Spleen (tissue), 11 donors: ENCODE results near the gene P4HB. TPM values are rescaled to one million over a fixed set of nuclear protein-coding genes. Genes with fewer than 3 reads are reported as not detected.

Source experiments
- DNase-seq: peaks from one replicate; pipeline ENCODE4 v3.0.0-alpha.2; 2020
- H3K27ac ChIP-seq, 8 donors: fragments of 200-600 bp; sonication (generic) in 7 of 8; 1 replicate in 4 of 8; 2 replicates in 4 of 8; pipeline versions ENCODE4 v1.5.0 to v1.8.0; 2016 to 2021; ENCODE audit warnings: inconsistent platforms in 4 of 8, mild to moderate bottlenecking in 4 of 8, moderate library complexity in 1 of 8
- H3K27me3 ChIP-seq, 7 donors: fragments of 200-600 bp; sonication (generic) in 6 of 7; replicated peaks in 1 of 7; 1 replicate in 4 of 7; 2 replicates in 3 of 7; pipeline versions ENCODE4 v1.5.0 to v1.8.0; 2016 to 2021; ENCODE audit warnings: inconsistent platforms in 3 of 7, mild to moderate bottlenecking in 1 of 7
- H3K36me3 ChIP-seq, 6 donors: fragments of 200-600 bp; sonication (generic) in 5 of 6; 1 replicate in 4 of 6; 2 replicates in 2 of 6; pipeline versions ENCODE4 v1.5.0 to v1.8.0; 2016 to 2021; ENCODE audit warnings: inconsistent platforms in 2 of 6
- H3K4me1 ChIP-seq, 6 donors: fragments of 200-600 bp; sonication (generic) in 5 of 6; 1 replicate in 3 of 6; 2 replicates in 3 of 6; pipeline versions ENCODE4 v1.5.0 to v1.8.0; 2016 to 2021; ENCODE audit warnings: inconsistent platforms in 3 of 6
- H3K4me3 ChIP-seq, 8 donors: fragments of 200-600 bp; sonication (generic) in 7 of 8; 1 replicate in 4 of 8; 2 replicates in 4 of 8; pipeline versions ENCODE4 v1.5.0 to v1.8.0; 2016 to 2021; ENCODE audit warnings: inconsistent platforms in 4 of 8, mild to moderate bottlenecking in 4 of 8, moderate library complexity in 2 of 8
- H3K9me3 ChIP-seq, 8 donors: fragments of 200-600 bp; sonication (generic) in 7 of 8; 1 replicate in 4 of 8; 2 replicates in 4 of 8; pipeline versions ENCODE4 v1.5.0 to v1.8.0; 2016 to 2021; ENCODE audit warnings: inconsistent platforms in 4 of 8
- POLR2A ChIP-seq, 3 donors: fragments of 450-650 bp; IDR thresholded peaks; one replicate each; pipeline ENCODE4 v1.5.1; 2017; ENCODE audit warnings: antibody characterized with exemption in 3 of 3, mild to moderate bottlenecking in 1 of 3
- POLR2AphosphoS5 ChIP-seq, 3 donors: sonication (generic); formaldehyde crosslinking; IDR thresholded peaks; one replicate each; pipeline ENCODE4 v1.5.1; 2017; ENCODE audit warnings: antibody characterized with exemption in 3 of 3
- WGBS, 5 donors: extraction: QIAGEN DNeasy Blood & Tissue Kit in 3 of 5; methylation state at CpG; one replicate each; pipeline versions ENCODE4 v1.1.5 to v1.1.7; 2013 to 2018; 5-methylcytosine and 5-hydroxymethylcytosine counted together
- intact Hi-C: fragments of 100-400 bp; cut with DNase I; formaldehyde crosslinking; loops from one replicate; pipeline ENCODE4 v1.15.0; 2023; ENCODE audit warnings: low total_unique reads
- polyA plus RNA-seq, 3 donors: library from polyadenylated mRNA; stranded (reverse); fragments of 200-250 nt; gene quantifications; one replicate each; pipeline ENCODE4 v1.2.1, GENCODE V29; 2013
- total RNA-seq, 7 donors: library from RNA; depleted of rRNA in 3 of 7; stranded (reverse); fragments of >200 nt in 3 of 7; fragmentation: NEBNext Ultra II Directional in 4 of 7; extraction: Animal tissue kit (Norgen Biotek cat#: 25700) in 4 of 7; gene quantifications; one replicate each; pipeline versions ENCODE4 v1.1.0 to v1.2.1, GENCODE V29; 2016 to 2021
- TF ChIP-seq, protein P1 (sequence below), 11 experiments: fragments of 200-600 bp in 7 of 11; fragments of 450-650 bp in 4 of 11; sonication (generic) in 4 of 11; IDR thresholded peaks in 8 of 11; conservative IDR thresholded peaks in 3 of 11; 1 replicate in 7 of 11; 2 replicates in 4 of 11; pipeline versions ENCODE4 v1.4.0 to v1.8.0; 2016 to 2021; ENCODE audit warnings: antibody characterized with exemption in 11 of 11, inconsistent platforms in 4 of 11, mild to moderate bottlenecking in 1 of 11
- donor health status: healthy with polysubstance abuse.
- donor health status: DM: no; HTN: no; CAD: no; lungs with moderate emphysema.
- donor health status: DM: no; HTN: no; CAD: no.
- donor health status: Bipolar disorder and iron deficiency.
- donor health status: healthy.
- donor health status: DM: no; HTN: no; CAD: no.
- donor health status: DM: yes; HTN: yes; CAD: no.

P4HB gene
- total and polyA plus RNA-seq, 10 donors = 161 to 1,208 (median 646) TPM

DNA sequence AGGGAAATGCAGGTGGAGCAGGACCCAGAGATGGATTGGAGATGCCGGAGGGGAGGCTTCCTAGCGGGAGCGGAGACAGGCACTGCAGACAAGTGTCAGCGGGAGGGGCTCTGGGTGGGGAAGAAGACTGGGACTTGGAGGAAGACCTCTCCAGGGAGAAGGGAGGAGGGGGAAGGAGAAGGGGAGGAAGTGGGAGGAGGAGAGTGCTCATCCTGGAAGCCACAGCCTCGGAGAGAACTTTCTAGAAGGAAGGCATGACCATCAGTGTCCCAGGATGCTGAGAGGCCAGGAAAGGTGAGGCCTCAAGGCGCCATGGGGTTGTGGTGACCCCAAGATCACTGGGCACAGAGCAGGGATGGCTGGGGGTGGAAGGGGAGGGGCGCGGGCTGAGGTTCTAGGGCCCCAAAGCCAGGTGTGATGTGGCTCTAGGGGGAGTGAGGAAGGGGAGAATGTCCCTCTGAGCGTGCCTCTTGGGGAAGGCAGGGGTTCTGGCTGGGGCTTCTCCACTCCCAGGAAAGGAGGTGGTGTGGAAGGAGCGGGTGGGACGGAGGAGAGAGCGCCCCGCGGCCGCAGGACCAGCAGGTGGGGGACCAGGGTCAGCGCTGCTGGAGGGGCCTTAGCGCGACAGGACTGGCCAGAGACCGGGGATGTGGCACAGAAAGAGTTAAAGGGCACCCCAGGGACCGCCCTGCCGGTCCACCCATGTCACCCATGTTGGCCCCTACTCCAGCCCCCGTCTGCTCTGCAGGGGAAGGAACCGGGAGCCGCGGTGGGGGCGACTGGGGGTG lies 57.3 kb downstream of the P4HB start:
- DNase-seq = no peak
- peaks cover 0 to 89% (median 70%) of the 10 kb centered on the region in 7 donors for H3K27me3 ChIP-seq
- intact Hi-C loops = no loop called here

DNA sequence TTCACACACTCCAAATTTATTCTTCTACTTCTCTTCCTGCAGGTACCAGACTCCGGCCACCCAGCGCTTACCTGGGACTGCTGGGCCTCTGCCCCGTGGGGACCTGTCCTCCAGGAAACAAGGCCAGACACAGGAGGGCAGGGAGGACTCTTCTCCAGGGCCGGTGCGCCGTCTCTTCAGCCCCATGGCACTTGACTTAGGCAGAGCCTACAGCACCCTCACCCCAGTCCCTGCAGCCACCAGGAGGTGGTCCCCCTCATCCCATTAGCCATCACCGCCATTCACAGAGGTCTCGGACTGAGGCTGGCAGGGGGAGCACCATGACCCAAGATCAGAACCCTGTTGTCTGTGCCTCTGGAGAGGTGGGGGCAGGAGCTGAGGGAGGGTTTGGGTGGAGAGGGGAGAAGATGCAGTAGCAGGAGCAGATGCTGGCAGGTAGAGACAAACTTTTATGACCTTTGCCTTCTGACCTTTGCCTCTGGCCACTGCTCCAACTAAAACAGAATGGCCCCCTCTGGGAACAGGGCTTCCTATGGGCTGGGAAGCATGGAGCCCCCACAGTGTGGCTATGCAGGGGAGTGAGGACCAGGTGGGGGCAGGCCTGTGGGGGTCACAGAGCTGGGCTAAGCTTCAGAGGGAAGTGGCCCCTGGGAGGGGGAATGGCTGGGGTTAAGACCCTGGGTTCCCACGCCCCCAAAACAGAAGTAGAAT lies 58.1 kb downstream of the P4HB start:
- no peak for DNase-seq
- WGBS, 5 donors = 79 to 82% (median 80%) methylated on average over 7 to 9 of the region's 9 CpGs
- no peak for TF ChIP-seq POLR2AphosphoS5 (IDR thresholded peaks at IDR 0.05)
- TF ChIP-seq, protein P1, sequence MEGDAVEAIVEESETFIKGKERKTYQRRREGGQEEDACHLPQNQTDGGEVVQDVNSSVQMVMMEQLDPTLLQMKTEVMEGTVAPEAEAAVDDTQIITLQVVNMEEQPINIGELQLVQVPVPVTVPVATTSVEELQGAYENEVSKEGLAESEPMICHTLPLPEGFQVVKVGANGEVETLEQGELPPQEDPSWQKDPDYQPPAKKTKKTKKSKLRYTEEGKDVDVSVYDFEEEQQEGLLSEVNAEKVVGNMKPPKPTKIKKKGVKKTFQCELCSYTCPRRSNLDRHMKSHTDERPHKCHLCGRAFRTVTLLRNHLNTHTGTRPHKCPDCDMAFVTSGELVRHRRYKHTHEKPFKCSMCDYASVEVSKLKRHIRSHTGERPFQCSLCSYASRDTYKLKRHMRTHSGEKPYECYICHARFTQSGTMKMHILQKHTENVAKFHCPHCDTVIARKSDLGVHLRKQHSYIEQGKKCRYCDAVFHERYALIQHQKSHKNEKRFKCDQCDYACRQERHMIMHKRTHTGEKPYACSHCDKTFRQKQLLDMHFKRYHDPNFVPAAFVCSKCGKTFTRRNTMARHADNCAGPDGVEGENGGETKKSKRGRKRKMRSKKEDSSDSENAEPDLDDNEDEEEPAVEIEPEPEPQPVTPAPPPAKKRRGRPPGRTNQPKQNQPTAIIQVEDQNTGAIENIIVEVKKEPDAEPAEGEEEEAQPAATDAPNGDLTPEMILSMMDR (IDR thresholded peaks at IDR 0.05 in 8 of 11, conservative IDR thresholded peaks at IDR 0.05 in 3 of 11) = no peak
- no peak for TF ChIP-seq POLR2A (IDR thresholded peaks at IDR 0.05)
- no peak overlapping the region for H3K4me3 ChIP-seq
- H3K9me3 ChIP-seq = no peaks in the 10 kb centered on the region
- H3K27ac ChIP-seq = no peak overlapping the region
- H3K4me1 ChIP-seq = peaks cover 8 to 26% (median 21%) of the 10 kb centered on the region in 6 donors
- H3K27me3 ChIP-seq = peaks cover 0 to 80% (median 62%) of the 10 kb centered on the region in 7 donors
- intact Hi-C loops = no loop called here
- no peaks in the 10 kb centered on the region for H3K36me3 ChIP-seq

More for the DNA sequence above, 57.3 kb downstream of the P4HB start:
- no peaks in the 10 kb centered on the region for H3K36me3 ChIP-seq
- TF ChIP-seq POLR2AphosphoS5 (IDR thresholded peaks at IDR 0.05) (no peak), POLR2A (IDR thresholded peaks at IDR 0.05) (no peak)
- TF ChIP-seq, protein P1 (IDR thresholded peaks at IDR 0.05 in 8 of 11, conservative IDR thresholded peaks at IDR 0.05 in 3 of 11) = no peak
- H3K4me1 ChIP-seq = peaks cover 8 to 26% (median 21%) of the 10 kb centered on the region in 6 donors
- no peaks in the 10 kb centered on the region for H3K9me3 ChIP-seq
- 30 to 33% (median 31%) methylated on average over 23 to 26 of the region's 26 CpGs for WGBS, 5 donors
- no peak overlapping the region for H3K27ac ChIP-seq
- peak overlapping the region in 1 of 8 donors; percentile 49 for H3K4me3 ChIP-seq

DNA sequence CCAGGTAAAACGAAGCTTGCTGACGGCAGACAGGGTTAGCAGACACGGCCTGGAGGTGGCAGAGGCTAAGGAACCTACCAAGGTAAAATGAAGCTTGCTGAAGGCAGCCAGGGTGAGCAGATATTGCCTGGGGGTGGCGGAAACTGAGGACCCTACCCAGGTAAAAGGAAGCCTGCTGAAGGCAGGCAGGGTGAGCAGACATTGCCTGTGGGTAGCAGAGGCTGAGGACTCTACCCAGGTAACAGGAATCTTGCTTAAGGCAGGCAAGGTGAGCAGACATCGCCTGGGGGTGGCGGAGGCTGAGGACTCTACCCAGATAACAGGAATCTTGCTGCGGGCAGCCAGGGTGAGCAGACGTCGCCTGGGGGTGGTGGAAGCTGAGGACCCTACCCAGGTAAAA lies 59.0 kb downstream of the P4HB start:
- Histone ChIP-seq H3K27me3 (peaks cover 0 to 71% (median 55%) of the 10 kb centered on the region in 7 donors), H3K36me3 (no peaks in the 10 kb centered on the region), H3K4me3 (no peak overlapping the region), H3K4me1 (peaks cover 8 to 26% (median 21%) of the 10 kb centered on the region in 6 donors), H3K27ac (no peak overlapping the region), H3K9me3 (no peaks in the 10 kb centered on the region)
- intact Hi-C loops = no loop called here
- TF ChIP-seq POLR2A (IDR thresholded peaks at IDR 0.05) (no peak), POLR2AphosphoS5 (IDR thresholded peaks at IDR 0.05) (no peak)
- TF ChIP-seq, protein P1 (IDR thresholded peaks at IDR 0.05 in 8 of 11, conservative IDR thresholded peaks at IDR 0.05 in 3 of 11) = no peak
- WGBS, 5 donors = 80 to 90% (median 90%) methylated on average over 9 of the region's 9 CpGs
- no peak for DNase-seq

DNA sequence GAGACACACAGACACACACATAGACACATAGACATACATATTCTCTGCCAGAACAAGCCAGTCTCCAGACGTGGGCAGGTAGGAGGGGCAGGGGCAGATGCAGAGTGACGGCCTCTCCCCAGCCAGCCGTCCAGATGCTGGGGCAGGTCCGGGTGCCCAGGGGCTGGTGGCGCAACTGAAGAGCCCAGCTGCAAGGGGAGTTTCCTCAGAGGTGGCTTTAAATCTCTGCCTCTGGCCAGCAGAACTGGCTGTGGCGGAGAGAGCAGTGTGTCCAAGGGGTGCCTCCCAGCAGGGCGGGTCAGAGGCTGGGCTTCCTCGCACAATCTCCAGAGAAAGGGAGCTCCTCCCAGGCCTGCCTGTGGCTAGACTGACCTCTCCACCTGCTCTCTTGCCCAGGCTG lies 65.8 kb downstream of the P4HB start:
- H3K27ac ChIP-seq = no peak overlapping the region
- H3K4me3 ChIP-seq = no peak overlapping the region
- TF ChIP-seq POLR2A (IDR thresholded peaks at IDR 0.05) (no peak), POLR2AphosphoS5 (IDR thresholded peaks at IDR 0.05) (no peak)
- TF ChIP-seq, protein P1 (IDR thresholded peaks at IDR 0.05 in 8 of 11, conservative IDR thresholded peaks at IDR 0.05 in 3 of 11) = no peak
- H3K9me3 ChIP-seq = no peaks in the 10 kb centered on the region
- DNase-seq = no peak
- peaks cover 0 to 25% (median 0%) of the 10 kb centered on the region in 7 donors for H3K27me3 ChIP-seq
- intact Hi-C loops = no loop called here
- 38 to 51% (median 45%) methylated on average over 6 to 8 of the region's 8 CpGs for WGBS, 5 donors
- H3K36me3 ChIP-seq = no peaks in the 10 kb centered on the region
- no peaks in the 10 kb centered on the region for H3K4me1 ChIP-seq
